Endothelial cell of umbilical vein (primary cell): ENCODE results near the gene AP1M1.

ENCODE experiments used
- CTCF ChIP-seq, 2 donors: IDR thresholded peaks; 1 replicate in 1 of 2; 2 replicates in 1 of 2; pipeline ENCODE4 v1.5.1; 2011; ENCODE audit warnings: low read length in 2 of 2, mild to moderate bottlenecking in 2 of 2, moderate library complexity in 2 of 2, control low read depth in 1 of 2, inconsistent platforms in 1 of 2, low read depth in 1 of 2; ENCODE audit not compliant: insufficient read depth in 1 of 2; ENCODE audit errors: extremely low read depth in 1 of 2
- MAX ChIP-seq: IDR thresholded peaks from 2 replicates; pipeline ENCODE4 v1.6.1; 2011; ENCODE audit not compliant: insufficient read depth, insufficient read length
- POLR2A ChIP-seq: IDR thresholded peaks from 2 replicates; pipeline ENCODE4 v1.6.1; 2012; ENCODE audit warnings: low read depth, mild to moderate bottlenecking, control low read depth, low read length
- POLR2AphosphoS5 ChIP-seq: IDR thresholded peaks from 2 replicates; pipeline ENCODE4 v1.6.1; 2012; ENCODE audit warnings: low read depth, mild to moderate bottlenecking, control low read depth, low read length, moderate library complexity; ENCODE audit not compliant: insufficient read depth

GRCh38 chr19:16206046-16206605 is 8.4 kb downstream of the AP1M1 start:
- TF ChIP-seq POLR2A (no peak), POLR2AphosphoS5 (no peak), MAX (no peak), CTCF (IDR thresholded peaks at IDR 0.05; ENCODE audit: extremely low read depth in 1 of 2, insufficient read depth in 1 of 2, low read depth in 1 of 2, low read length in 2 of 2) (no peak)
